ENCODE results near the gene HNRNPA3. TPM values are rescaled to one million over a fixed set of nuclear protein-coding genes. Genes with fewer than 3 reads are reported as not detected.

The HNRNPA3 gene
- total RNA-seq, 1 experiment from 2014 or later: 328 TPM

- TF ChIP-seq TCF7L2 (IDR thresholded peaks at IDR 0.05; ENCODE audit: borderline replicate concordance, extremely low read depth, insufficient read depth, insufficient read length) (no peak), EZH2 (IDR thresholded peaks at IDR 0.05) (no peak), POLR2A (IDR thresholded peaks at IDR 0.05; ENCODE audit: borderline replicate concordance, extremely low read depth, insufficient read depth, insufficient read length) (no peak), ELF1 (IDR thresholded peaks at IDR 0.05; ENCODE audit: borderline replicate concordance, low read depth) (no peak; the same call in 1 of the 2 replicates), JUND (IDR thresholded peaks at IDR 0.05) (peak; percentile 82), SRF (IDR thresholded peaks at IDR 0.05; ENCODE audit: low read depth) (peak; percentile 75)
Measured at GRCh38 chr2:177242121-177242987, 29.8 kb downstream of the HNRNPA3 start (continued).

GRCh38 chr2:177243073-177243472 is 30.5 kb downstream of the HNRNPA3 start:
- RAD21 ChIA-PET (ENCODE audit: low non-redundant PET in 1 of 2, low total read pairs in 2 of 2, uncharacterized antibody in 2 of 2, unreplicated experiment in 2 of 2): no interaction called here
- POLR2A ChIA-PET: interaction anchor here (1.0 to 1.5 kb wide), 3 partner anchors 22 to 78 kb away, joined by 3 to 5 read pairs (median 3); partner anchors contain the start of gene NFE2L2
- Histone ChIP-seq H3K4me1 (ENCODE audit: control insufficient read depth in 1 of 2, insufficient read depth in 2 of 2, low read length in 2 of 2) (peaks cover 72 to 84% of the 10 kb centered on the region in 2 experiments), H3K9me2 (ENCODE audit: insufficient read depth) (no peaks in the 10 kb centered on the region), H3K4me2 (ENCODE audit: low read length) (peak overlapping the region; percentile 76), H3K27ac (ENCODE audit: low read depth, low read length) (peak overlapping the region; percentile 81), H4K20me1 (ENCODE audit: insufficient read depth) (no peaks in the 10 kb centered on the region), H2AFZ (ENCODE audit: low read depth, low read length, poor library complexity, severe bottlenecking) (no peak overlapping the region), H3K27me3 (ENCODE audit: insufficient read depth, low read length) (no peaks in the 10 kb centered on the region), H3K4me3 (replicated peaks in 1 of 2; ENCODE audit: low read depth in 1 of 2, low read length in 2 of 2) (peak overlapping the region in 1 of 2 experiments; percentile 48; a peak in 2 of 4 replicates), H3K79me2 (ENCODE audit: insufficient read depth, low read length) (peaks cover 100% of the 10 kb centered on the region), H3K36me3 (ENCODE audit: control insufficient read depth in 1 of 2, insufficient read depth in 2 of 2, low read length in 2 of 2) (no peaks in the 10 kb centered on the region; a peak in 1 of 4 replicates), H3K9ac (ENCODE audit: low read length) (peak overlapping the region; percentile 59), H3K9me3 (ENCODE audit: control insufficient read depth in 1 of 2, insufficient read depth in 1 of 2, low read depth in 1 of 2, low read length in 2 of 2) (no peaks in the 10 kb centered on the region)
- BruUV-seq (replicated peaks): no TSS peak
- ATAC-seq (peak; percentile 3; the same call in 1 of the 2 replicates), DNase-seq (ENCODE audit: low read depth, low spot score) (no peak)
- TF ChIP-seq SP1 (IDR thresholded peaks at IDR 0.05; ENCODE audit: low read depth): no peak
- no peak for TF ChIP-seq EZH2 (IDR thresholded peaks at IDR 0.05)
- no peak for TF ChIP-seq ELF1 (IDR thresholded peaks at IDR 0.05; ENCODE audit: borderline replicate concordance, low read depth)
- intact Hi-C loops (cut with micrococcal nuclease): no loop called here
- CTCF ChIA-PET: interaction anchor here (0.8 to 3.4 kb wide), 2 partner anchors 12 to 78 kb away, joined by 3 to 22 read pairs; no protein-coding TSS in a partner anchor
